Sciatic nerve (tissue), 2 donors: ENCODE data around the gene PTGDS. TPM values are rescaled to one million over a fixed set of nuclear protein-coding genes. Genes with fewer than 3 reads are reported as not detected.

ENCODE experiments used
- ATAC-seq: fragments of 200-7000 bp; cut with Tn5 transposase; one replicate; pipeline ENCODE4 v1.9.1; 2020; ENCODE audit warnings: mild to moderate bottlenecking, moderate library complexity
- DNase-seq: peaks from one replicate; pipeline ENCODE4 v3.0.0-alpha.2; 2020; ENCODE audit warnings: low spot score
- intact Hi-C: fragments of 100-400 bp; cut with DNase I; formaldehyde crosslinking; loops from one replicate; pipeline ENCODE4 v1.14.2; 2022
- total RNA-seq: library from RNA; stranded (reverse); fragmentation: NEBNext Ultra II Directional; extraction: Animal tissue kit (Norgen Biotek cat#: 25700); gene quantifications from one replicate; pipeline ENCODE4 v1.2.1, GENCODE V29; 2021
- donor health status: DM: no; HTN: no; CAD: no.
- donor health status: DM: no; HTN: no; CAD: no.

PTGDS gene
- total RNA-seq, 1 donor from 2014 or later = 1,668 TPM

DNA sequence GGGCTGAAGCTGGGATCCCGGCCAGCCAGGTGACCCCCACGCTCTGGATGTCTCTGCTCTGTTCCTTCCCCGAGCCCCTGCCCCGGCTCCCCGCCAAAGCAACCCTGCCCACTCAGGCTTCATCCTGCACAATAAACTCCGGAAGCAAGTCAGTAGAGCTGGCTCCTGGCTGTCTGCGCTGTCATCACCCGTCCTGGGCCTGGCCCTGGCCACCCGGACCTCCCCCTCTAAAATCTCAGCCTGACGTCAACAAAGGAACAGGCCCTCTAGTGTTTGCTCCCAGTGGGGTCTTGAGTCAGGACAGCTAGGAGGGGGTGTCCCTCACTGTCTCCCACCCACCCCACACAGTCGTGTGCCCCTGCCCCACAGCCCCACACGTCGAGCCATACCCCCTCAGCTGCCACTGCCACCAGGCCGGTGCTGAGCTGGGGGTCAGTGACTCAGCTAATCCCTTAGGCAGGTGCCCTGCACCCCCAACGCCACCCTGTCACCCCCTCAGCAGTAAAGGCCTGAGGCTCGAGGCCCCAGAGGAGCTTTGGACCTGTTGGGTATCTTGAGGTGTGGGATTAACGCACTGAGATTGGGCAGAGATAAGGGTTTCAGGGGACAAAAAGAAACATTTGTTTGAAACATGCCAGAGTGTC, 4.4 kb downstream of the PTGDS start:
- DNase-seq (no peak), ATAC-seq (peak; percentile 2)
- intact Hi-C loops = no loop called here

DNA sequence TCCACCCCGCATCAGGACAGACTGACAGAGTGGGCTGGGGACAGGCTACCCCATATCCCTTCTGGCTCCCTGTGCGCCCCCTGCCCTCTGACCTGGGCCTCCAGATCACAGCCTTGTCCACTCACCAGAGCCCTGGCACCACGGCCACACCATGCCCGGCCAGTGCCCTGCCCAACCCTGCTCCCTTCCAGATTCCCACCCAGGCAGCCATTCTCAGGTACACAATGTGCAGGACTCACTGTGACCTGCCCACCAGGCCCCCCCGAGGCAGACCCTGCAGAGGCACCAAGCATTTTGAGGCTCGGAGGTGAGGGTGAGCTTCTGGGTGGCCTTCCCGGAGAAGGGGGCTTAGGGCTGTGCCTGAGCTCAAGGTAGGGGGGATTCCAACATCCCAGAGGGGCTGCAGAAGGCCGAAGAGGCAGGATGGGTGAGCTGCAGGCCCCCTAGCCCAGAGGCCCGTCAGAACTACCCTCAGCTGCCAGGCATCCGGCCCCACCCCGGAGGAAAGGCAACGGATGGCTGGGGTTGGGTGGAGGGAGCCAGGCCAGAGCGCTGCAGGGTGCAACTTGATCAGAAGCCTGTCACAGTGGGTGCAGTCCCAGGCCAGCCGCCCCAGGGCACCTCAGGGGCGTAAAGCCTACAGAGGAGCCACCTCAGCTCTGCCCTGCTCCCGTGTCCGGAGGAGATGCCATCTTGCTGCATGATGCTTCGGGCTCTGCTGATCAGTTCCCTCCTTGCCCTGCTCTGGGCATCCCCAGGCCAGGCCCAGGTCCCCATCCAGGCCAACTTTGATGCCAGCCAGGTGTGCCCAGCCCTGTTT, 5.1 kb downstream of the PTGDS start, which contains the start of gene LCNL1:
TSS of gene LCNL1 (plus strand) at position 762 of the 820 bp plus-strand sequence. CDS start 594 bp downstream, outside the sequence.
- intact Hi-C loops = no loop called here
- DNase-seq = no peak
- peak; percentile 1 for ATAC-seq

DNA sequence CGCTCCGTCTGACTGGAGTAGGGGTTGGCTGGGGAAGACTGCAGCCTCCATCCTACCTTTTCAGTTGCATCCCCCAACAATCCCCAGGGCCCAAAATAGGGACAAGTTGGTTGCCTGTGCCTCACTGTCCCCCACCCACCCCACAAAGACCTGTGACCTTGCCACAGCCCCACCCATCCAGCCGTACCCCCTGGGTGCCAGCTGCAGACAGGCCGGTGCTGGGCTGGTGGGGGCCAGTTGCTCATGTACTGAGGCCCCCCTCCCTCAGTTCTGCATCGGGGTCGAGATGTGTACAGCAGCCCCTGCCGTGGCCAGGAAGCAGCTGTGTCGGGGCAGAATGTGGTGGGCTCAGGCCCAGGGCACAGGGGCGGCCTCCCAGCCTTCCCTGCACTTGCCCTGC, 5.9 kb downstream of the PTGDS start:
- no peak for DNase-seq
- ATAC-seq = no peak
- intact Hi-C loops = no loop called here

DNA sequence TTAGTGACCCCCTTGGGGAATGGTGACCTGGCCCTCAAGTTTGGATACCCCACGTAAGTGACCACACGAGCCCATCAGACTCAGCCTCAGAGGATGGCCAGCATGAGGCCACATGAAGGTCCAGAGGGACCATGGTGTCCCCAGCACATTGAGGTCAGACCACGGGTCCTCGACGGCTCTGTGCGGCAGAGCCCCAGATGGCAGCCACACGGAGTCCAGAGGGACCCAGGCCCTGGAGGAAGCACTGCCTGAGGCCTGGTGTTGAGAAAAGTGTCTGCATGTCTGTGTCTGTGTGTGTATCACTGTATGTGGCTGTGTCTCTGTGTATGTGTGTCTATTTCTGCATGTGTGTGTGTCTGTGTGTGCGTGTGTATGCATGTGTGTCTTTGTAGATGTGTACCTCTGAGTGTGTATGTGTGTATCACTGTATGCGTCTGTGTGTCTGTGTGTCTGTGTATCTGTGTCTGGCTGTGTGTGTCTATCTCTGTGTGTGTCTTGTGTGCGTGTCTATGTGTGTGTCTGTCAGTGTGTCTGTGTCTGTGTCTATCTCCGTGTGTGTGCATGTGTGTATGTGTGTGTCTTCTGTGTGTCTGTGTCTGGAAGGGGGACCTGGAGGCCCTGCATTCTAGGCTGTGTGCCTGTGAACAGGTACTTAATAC, 6.5 kb downstream of the PTGDS start:
- ATAC-seq (no peak), DNase-seq (no peak)
- intact Hi-C loops = no loop called here

GRCh38 chr9:136984464-136985026, 7.2 kb downstream of the PTGDS start:
- ATAC-seq (no peak), DNase-seq (no peak)
- intact Hi-C loops = no loop called here

- no peak for DNase-seq
- intact Hi-C loops = no loop called here
- no peak for ATAC-seq
Observed at GRCh38 chr9:136985027-136985602, 7.8 kb downstream of the PTGDS start.

DNA sequence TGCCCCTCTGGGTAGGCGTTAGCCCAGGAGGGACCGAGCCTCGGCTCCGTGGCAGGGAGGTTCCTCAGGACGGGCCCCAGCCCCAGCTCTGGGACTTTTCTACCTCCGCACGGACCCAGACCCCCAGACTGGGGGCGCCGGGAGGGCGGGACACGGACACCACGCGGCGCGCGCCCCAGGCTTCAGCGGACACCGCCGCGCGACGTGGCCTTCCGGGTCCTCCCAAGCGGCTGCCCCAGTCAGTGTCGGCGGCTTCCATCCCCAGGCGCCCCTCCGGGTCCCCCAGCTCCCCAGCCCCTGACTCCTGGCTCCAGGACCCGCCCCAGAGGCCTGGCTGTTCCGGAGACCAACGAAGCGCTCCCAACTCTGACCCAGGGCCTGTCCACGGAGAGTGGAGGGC, 8.5 kb downstream of the PTGDS start:
- intact Hi-C loops = no loop called here
- no peak for DNase-seq

DNA sequence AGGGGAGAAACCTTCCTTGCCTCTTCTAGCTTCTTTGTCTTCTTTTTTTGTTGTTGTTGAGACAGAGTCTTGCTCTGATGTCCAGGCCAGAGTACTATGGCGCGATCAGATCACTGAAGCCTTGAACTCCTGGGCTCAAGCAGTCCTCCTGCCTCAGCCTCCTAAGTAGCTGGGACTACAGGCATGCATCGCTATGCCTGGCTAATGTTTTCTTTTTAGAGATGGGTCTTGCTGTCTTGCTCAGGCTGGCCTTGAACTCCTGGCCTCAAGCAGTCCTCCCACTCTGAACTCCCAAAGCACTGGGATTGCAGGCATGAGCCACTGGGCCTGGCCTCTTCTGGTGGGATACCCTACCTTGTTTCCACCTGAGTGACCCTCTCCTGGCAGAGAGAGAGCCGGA, 11.6 kb downstream of the PTGDS start:
- no peak for ATAC-seq
- DNase-seq = no peak
- intact Hi-C loops = no loop called here

More for the DNA sequence above, 8.5 kb downstream of the PTGDS start:
- ATAC-seq = no peak

GRCh38 chr9:136990242-136990911, 13.1 kb downstream of the PTGDS start:
- DNase-seq (no peak), ATAC-seq (no peak)
- intact Hi-C loops = no loop called here

DNA sequence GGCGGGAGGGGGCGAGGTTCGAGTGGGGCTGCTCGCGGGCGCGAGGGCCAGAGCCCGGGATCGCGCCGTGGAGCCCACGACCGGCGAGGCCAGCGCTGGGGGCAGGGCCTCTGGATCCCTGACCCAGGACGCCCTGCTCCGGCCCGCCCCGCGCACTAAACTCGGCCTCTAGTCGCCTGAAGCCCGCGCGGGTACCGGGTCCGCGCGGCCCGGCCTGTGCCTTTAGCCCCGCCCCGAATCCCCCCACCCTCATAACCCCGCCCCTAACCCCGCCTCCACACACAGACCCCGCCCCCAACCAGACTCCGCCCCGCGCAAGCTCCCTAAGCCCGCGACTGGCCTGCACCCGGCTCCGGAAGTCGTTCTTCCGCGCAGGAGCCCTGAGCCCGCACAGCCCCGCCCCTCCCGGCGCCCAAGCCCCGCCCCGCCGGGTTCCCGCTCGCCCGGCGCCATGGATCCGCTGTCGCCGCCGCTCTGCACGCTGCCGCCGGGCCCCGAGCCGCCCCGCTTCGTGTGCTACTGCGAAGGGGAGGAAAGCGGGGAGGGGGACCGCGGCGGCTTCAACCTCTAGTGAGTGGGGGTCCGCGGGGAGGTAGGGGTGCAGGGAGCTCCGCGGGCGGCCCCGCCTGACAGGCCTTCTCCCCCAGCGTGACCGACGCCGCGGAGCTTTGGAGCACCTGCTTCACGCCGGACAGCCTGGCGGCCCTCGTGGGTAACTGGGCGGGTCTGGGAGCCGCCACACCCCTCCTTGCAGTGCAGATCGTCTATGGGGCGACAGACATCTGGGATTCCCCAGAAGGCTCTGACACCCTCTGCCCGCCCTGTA, 14.9 kb downstream of the PTGDS start, which contains the start of gene PAXX:
TSS of gene PAXX (plus strand) at position 430 of the 826 bp plus-strand sequence. CDS start at position 452, 22 bp downstream.
- intact Hi-C loops = no loop called here
- ATAC-seq (peak; percentile 93), DNase-seq (peak; percentile 96)

DNA sequence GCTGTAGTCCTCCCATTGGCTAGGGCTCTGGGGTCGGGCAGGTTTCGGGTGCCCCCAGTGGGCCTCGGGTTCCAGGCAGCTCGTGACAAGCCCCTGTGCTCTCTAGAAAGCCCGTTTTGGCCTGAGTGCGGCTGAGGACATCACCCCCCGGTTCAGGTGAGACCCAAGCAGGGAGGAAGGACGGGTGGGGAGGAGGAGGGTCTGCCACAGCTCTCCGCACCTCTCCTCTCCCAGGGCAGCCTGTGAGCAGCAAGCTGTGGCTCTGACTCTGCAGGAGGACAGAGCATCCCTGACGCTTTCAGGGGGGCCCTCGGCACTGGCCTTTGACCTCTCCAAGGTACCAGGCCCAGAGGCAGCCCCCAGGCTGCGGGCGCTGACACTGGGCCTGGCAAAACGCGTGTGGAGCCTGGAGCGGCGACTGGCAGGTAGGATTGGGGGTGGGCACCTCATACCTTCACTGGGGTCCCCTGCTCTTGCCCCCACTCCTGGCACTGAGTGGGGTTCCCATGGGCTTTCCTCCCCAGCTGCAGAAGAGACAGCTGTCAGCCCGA, 15.6 kb downstream of the PTGDS start:
- no peak for DNase-seq
- intact Hi-C loops = no loop called here
- ATAC-seq = no peak

- ATAC-seq = no peak
- intact Hi-C loops = no loop called here
- no peak for DNase-seq
Observed at GRCh38 chr9:136994180-136994887, 17.0 kb downstream of the PTGDS start.

DNA sequence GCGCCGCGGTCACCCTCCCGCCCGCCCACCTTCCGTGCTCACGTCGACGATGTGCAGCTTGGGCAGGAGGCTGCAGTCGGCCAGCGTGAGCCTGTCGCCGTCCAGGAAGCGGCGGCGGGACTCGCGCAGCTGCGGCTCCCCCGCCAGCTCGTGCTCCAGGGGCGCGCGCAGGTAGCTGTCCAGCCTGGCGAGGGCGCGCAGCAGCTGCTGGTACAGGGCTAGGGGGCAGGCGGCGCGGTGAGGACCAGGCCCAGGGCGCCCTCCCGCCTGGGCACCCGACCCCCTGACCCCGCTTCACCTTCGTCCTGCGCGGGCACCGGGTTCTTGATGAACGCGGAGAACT, 17.6 kb downstream of the PTGDS start:
- intact Hi-C loops = no loop called here
- DNase-seq = no peak
- no peak for ATAC-seq

DNA sequence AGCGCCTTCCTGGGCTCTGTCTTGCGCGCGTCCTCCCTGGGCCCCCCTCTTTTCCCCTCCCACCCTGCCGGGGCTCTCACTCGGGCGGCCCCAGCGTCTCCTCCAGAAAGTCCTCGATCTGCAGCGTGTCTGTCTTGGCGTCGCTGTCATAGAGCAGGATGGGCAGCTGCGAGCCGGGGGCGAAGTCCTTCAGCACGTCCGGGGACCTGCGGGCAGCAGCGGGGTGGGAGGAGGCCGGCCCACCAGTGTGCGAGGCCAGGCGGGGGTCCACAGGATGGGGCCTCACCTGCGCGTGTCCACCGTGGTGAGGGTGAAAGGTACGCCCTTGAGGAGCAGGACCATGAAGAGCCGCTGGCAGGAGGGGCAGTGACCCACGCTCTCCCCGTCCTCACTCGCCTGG, 18.1 kb downstream of the PTGDS start:
- ATAC-seq = no peak
- DNase-seq = no peak
- intact Hi-C loops = no loop called here

DNA sequence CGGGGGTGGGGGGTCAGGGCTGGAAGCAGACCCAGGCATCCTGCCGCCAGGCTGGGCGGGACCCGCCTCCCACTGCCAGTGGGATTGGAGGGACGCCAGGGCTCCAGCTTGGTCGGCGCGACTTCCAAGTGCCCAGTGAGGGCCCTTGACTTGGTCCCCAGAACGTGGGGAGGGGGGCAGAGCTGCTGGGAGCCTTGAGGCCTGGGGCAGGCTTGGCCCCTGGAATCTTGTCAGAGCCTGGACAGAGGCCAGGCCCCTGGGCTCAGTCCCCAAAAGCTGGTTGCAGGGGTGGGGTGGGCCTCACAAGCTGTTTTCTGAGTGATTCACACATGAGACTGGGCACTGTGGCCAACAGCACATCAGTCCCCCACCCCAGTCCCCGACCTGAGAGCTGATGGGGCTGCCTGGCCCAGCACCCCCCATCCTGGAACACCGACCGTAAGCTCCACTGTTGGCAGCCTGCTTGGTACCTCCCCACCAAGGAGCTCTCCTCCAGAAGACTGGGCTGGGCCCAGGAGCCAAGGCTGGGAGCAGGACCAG, 18.5 kb downstream of the PTGDS start:
- intact Hi-C loops = no loop called here

GRCh38 chr9:136996361-136997292, 19.3 kb downstream of the PTGDS start, which contains the start of gene CLIC3:
Gene CLIC3, minus strand, starts transcription at chr9:136996568. Its CDS starts 25 bp downstream, at chr9:136996543.
- DNase-seq = no peak
- ATAC-seq = peak; percentile 3
- intact Hi-C loops = no loop called here

More for the DNA sequence above, 18.5 kb downstream of the PTGDS start:
- DNase-seq = no peak
- no peak for ATAC-seq
